HFFc6 (cell line): Measurements from ENCODE around the gene OR12D3. TPM values are rescaled to one million over a fixed set of nuclear protein-coding genes. Genes with fewer than 3 reads are reported as not detected.
"Not testable (repeated sequence)": the region's sequence is repeated elsewhere in the genome, so short reads cannot be mapped to it uniquely, and the experiment has no call there.

ENCODE experiments used
- DNase-seq: peaks from one replicate; pipeline ENCODE4 v3.0.0-alpha.2; 2018
- H3K27ac Mint-ChIP-seq: 2 replicates; pipeline ENCODE4 v1.8.0; 2020; ENCODE audit warnings: mild to moderate bottlenecking, mixed read lengths
- H3K27me3 Mint-ChIP-seq: 2 replicates; pipeline ENCODE4 v1.8.0; 2021; ENCODE audit warnings: mild to moderate bottlenecking, moderate library complexity, mixed read lengths; ENCODE audit not compliant: insufficient read depth
- H3K36me3 Mint-ChIP-seq: 2 replicates; pipeline ENCODE4 v1.8.0; 2021; ENCODE audit warnings: low read depth, mixed read lengths
- H3K4me1 Mint-ChIP-seq: 2 replicates; pipeline ENCODE4 v1.8.0; 2020; ENCODE audit warnings: low read depth, mixed read lengths
- H3K4me3 Mint-ChIP-seq: 2 replicates; pipeline ENCODE4 v1.8.0; 2020; ENCODE audit warnings: mild to moderate bottlenecking, moderate library complexity, mixed read lengths
- H3K9me3 Mint-ChIP-seq: 2 replicates; pipeline ENCODE4 v1.8.0; 2020; ENCODE audit warnings: mild to moderate bottlenecking, mixed read lengths
- total RNA-seq, 6 experiments: library from RNA; stranded (reverse); fragmentation: NEBNext Ultra II Directional; extraction: Animal tissue kit (Norgen Biotek cat#: 25700); gene quantifications; 2 replicates in 1 of 6; 3 replicates in 5 of 6; pipeline ENCODE4 v1.2.3, GENCODE V29; 2021
- TF ChIP-seq, protein P1 (sequence below): fragments of 200-600 bp; sonication (generic); IDR thresholded peaks from 2 replicates; pipeline ENCODE4 v1.5.0; 2021; ENCODE audit warnings: antibody characterized with exemption, mild to moderate bottlenecking

The OR12D3 gene
- total RNA-seq, 6 experiments from 2014 or later = not detected

DNA sequence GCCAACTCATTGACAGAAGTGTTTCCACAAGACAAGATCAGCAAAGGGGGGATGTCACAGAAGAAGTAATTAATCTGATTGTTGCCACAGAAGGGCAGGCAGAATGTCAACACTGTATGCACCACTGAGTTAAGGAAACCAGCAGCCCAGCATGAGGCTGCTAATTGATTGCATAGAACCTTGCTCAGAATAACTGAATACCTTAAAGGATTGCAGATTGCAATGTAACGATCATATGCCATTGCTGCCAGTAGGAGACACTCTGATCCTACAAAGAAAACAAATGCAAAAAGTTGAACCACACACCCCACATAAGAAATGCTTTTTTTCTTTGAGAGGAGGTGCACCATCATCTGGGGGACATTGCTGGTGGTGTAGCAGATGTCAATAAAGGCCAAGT is 19.5 kb downstream of the OR12D3 start:
- Mint-ChIP-seq H3K27me3 (no peaks in the 10 kb centered on the region; the same call in 1 of the 2 replicates), H3K9me3 (peaks cover 43% of the 10 kb centered on the region), H3K4me1 (no peaks in the 10 kb centered on the region), H3K27ac (no peak overlapping the region), H3K36me3 (no peaks in the 10 kb centered on the region), H3K4me3 (no peak overlapping the region)
- no peak for DNase-seq
- TF ChIP-seq, protein P1, sequence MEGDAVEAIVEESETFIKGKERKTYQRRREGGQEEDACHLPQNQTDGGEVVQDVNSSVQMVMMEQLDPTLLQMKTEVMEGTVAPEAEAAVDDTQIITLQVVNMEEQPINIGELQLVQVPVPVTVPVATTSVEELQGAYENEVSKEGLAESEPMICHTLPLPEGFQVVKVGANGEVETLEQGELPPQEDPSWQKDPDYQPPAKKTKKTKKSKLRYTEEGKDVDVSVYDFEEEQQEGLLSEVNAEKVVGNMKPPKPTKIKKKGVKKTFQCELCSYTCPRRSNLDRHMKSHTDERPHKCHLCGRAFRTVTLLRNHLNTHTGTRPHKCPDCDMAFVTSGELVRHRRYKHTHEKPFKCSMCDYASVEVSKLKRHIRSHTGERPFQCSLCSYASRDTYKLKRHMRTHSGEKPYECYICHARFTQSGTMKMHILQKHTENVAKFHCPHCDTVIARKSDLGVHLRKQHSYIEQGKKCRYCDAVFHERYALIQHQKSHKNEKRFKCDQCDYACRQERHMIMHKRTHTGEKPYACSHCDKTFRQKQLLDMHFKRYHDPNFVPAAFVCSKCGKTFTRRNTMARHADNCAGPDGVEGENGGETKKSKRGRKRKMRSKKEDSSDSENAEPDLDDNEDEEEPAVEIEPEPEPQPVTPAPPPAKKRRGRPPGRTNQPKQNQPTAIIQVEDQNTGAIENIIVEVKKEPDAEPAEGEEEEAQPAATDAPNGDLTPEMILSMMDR = no peak

DNA sequence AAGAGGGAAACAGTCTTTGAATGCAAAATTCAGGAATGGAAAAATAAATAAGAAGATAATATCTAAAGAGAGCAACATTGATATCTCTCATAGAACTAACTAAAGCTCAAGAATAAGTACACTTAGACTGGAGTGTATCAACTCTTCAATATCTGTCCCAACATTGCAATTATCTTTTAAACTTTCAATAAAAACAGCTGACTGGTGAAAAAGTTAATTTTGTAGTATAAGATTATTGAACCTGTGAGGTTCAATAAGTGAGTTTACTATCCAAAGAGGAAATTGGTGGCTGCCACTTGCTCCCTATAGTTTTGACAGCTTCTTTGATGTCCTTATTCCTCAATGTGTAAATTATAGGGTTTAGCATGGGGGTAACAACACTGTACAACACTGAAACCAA is 20.1 kb downstream of the OR12D3 start:
- H3K4me3 Mint-ChIP-seq = no peak overlapping the region
- H3K36me3 Mint-ChIP-seq = no peaks in the 10 kb centered on the region
- TF ChIP-seq, protein P1 = no peak
- H3K27ac Mint-ChIP-seq = no peak overlapping the region
- peaks cover 45% of the 10 kb centered on the region for H3K9me3 Mint-ChIP-seq
- DNase-seq = no peak
- no peaks in the 10 kb centered on the region; the same call in 1 of the 2 replicates for H3K27me3 Mint-ChIP-seq
- no peaks in the 10 kb centered on the region for H3K4me1 Mint-ChIP-seq

DNA sequence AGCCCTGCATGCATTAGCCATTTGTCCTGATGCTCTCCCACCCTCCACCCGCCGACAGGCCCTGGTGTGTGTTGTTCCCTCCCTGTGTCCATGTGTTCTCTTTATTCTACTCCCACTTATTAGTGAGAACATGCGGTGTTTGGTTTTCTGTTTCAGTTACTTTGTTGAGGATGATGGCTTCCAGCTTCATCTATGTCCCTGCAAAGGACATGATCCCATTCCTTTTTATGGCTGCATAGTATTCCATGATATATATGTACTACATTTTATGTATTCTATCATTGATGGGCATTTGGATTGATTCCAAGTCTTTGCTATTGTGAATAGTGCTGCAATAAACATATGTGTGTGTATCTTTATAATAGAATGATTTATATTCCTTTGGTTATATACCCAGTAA is 25.7 kb downstream of the OR12D3 start:
- H3K27me3 Mint-ChIP-seq, H3K36me3 Mint-ChIP-seq, DNase-seq, H3K27ac Mint-ChIP-seq, H3K4me1 Mint-ChIP-seq, H3K4me3 Mint-ChIP-seq: not testable (repeated sequence)
- H3K9me3 Mint-ChIP-seq = peaks cover 55% of the 10 kb centered on the region

DNA sequence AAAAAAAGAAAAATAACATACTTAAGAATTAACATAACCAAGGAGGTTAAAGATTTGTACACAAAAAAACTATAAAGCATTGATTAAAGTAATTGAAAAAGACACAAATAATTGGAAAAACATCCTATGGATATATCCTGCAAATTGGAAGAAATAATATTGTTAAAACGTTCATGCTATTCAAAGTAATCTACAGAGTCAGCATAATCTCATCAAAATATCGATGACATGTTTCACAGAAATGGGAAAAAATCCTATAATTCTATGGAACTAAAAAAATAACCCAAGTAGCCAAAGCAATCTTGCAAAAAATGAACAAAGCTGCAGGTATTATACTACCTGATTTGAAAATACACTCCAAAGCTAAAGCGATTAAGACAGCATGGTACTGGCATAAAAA is 29.7 kb downstream of the OR12D3 start:
- no peak overlapping the region for H3K27ac Mint-ChIP-seq
- no peaks in the 10 kb centered on the region for H3K36me3 Mint-ChIP-seq
- H3K9me3 Mint-ChIP-seq = peaks cover 30% of the 10 kb centered on the region
- H3K4me3 Mint-ChIP-seq = no peak overlapping the region
- TF ChIP-seq, protein P1 = no peak
- no peak for DNase-seq
- H3K27me3 Mint-ChIP-seq = peaks cover 1% of the 10 kb centered on the region; the same call in 1 of the 2 replicates
- no peaks in the 10 kb centered on the region for H3K4me1 Mint-ChIP-seq

DNA sequence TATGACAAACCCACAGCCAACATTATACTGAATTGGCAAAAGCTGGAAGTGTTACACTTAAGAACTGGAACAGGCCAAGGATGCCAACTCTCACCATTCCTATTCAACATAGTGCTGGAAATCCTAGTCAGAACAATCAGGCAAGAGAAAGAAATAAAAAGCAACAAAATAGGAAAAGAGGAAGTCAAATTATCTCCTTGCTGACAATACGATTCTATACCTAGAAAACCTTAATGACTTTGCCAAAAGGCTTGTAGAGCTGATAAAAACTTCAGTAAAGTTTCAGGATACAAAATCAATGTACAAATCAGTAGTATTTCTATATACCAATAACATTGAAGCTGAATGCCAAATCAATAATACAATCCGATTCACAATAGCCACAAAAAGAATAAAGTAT is 38.8 kb downstream of the OR12D3 start:
- Mint-ChIP-seq H3K27me3 (no peaks in the 10 kb centered on the region; the same call in 1 of the 2 replicates), H3K27ac (no peak overlapping the region)

DNA sequence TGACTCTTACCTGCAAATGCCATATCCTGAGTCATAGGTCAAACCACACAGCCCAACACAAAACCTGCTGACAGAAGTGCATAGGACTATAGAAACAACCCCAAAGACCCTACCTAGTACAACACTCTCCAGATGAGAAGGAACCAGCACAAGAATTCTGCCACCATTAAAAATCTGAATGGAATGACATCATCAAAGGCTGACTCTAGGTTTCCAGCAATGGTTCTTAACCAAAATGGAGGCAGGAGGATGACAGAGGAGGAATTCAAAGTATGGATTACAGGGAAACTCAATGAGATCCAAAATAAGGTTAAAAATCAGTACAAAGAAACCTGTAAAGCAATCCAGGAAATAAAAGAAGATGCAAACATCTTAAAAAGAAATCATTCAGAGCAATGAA is 42.4 kb downstream of the OR12D3 start:
- TF ChIP-seq, protein P1 = no peak
- H3K27ac Mint-ChIP-seq = no peak overlapping the region
- peaks cover 47% of the 10 kb centered on the region for H3K9me3 Mint-ChIP-seq
- DNase-seq = no peak
- H3K27me3 Mint-ChIP-seq = no peaks in the 10 kb centered on the region; the same call in none of the 2 replicates
- no peak overlapping the region for H3K4me3 Mint-ChIP-seq
- no peaks in the 10 kb centered on the region for H3K36me3 Mint-ChIP-seq
- H3K4me1 Mint-ChIP-seq = no peaks in the 10 kb centered on the region

More for the DNA sequence above, 38.8 kb downstream of the OR12D3 start:
- peaks cover 34% of the 10 kb centered on the region for H3K9me3 Mint-ChIP-seq
- H3K36me3 Mint-ChIP-seq = no peaks in the 10 kb centered on the region
- no peak overlapping the region for H3K4me3 Mint-ChIP-seq
- H3K4me1 Mint-ChIP-seq = no peaks in the 10 kb centered on the region
- TF ChIP-seq, protein P1 = no peak
- DNase-seq = no peak
